ES-I3 (cell line): ENCODE data around the gene B3GAT1.

Experiments
- H3K36me3 ChIP-seq: 2 replicates; pipeline ENCODE4 v1.6.1; 2013; ENCODE audit warnings: mild to moderate bottlenecking, low read length, control low read depth, moderate library complexity; ENCODE audit not compliant: insufficient read depth
- H3K4me1 ChIP-seq: 2 replicates; pipeline ENCODE4 v1.6.1; 2013; ENCODE audit warnings: mild to moderate bottlenecking, control low read depth, low read length; ENCODE audit not compliant: insufficient read depth
- H3K9ac ChIP-seq: 2 replicates; pipeline ENCODE4 v1.6.1; 2013; ENCODE audit warnings: low read depth, mild to moderate bottlenecking, low read length, moderate library complexity
- H3K9me3 ChIP-seq: 2 replicates; pipeline ENCODE4 v1.6.1; 2013; ENCODE audit warnings: mild to moderate bottlenecking, low read length, moderate library complexity; ENCODE audit not compliant: control insufficient read depth, insufficient read depth

The B3GAT1 gene

DNA sequence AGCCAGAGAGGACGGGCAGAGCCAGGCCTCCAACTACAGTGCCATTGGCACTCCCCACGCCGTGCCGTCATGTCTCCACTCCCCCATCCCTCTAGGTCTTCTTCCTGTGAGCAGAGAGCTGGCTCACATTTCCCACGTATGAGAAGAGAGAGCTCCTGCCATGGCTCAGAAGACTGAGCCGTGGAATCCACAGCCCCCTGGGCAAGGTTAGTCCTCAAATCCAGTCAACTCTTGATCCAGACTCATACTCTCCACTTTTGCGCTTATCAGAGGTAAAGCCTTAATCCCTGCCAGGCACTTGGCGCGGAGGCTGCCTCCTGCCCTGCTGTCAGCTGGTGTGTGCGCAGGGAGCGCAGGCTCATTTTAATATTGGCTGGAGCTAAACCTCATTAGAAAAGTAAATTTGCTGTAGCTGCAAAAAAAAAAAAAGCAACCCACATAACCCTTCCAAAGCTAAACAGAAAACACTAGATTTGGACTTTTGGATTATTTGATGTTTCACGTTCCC lies 4.7 kb downstream of the B3GAT1 start:
- Histone ChIP-seq H3K4me1 (peaks cover 12% of the 10 kb centered on the region; the same call in 1 of the 2 replicates), H3K36me3 (no peaks in the 10 kb centered on the region), H3K9me3 (no peaks in the 10 kb centered on the region), H3K9ac (no peak overlapping the region)

DNA sequence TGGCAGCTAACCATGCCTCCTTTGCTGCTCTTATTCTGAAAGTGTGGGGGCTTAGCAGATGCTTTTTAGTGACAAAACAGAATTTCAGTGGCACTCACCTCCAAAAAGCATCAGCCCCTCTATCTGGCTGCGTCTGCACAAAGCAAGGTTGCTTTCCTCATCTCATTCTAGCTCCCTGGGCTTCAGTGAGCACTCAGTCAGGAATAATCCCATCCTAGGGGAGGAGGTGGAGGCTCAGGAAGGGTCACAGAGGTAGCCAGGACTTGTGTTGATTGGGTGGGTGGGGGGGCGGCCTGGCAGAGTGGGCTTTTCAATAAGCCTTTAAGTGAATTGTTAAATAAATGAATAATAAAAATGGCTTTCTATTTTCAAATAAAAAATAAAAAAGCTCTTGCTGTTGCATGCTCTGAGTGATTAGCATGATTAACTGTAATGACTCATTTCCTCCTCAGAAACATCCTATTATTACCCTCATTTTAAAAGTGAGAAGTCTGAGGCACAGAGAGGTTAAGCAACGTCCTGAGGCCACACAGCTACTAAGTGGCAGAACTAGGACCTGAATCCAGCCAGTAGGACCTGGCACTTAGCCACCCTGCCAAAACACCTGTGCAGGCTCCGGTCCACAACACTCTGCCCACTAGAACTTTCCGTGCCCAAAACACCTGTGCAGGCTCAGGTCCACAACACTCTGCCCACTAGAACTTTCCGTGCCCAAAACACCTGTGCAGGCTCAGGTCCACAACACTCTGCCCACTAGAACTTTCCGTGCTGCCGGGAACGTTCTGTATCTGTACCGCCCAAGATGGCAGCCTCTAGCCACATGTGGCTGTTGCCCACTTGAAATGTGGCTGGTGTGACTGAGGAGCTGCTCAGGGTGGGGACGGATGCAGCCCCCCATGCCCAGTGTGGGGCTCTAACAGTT lies 5.5 kb downstream of the B3GAT1 start:
- Histone ChIP-seq H3K9ac (no peak overlapping the region), H3K36me3 (no peaks in the 10 kb centered on the region), H3K4me1 (peaks cover 12% of the 10 kb centered on the region; the same call in 1 of the 2 replicates), H3K9me3 (no peaks in the 10 kb centered on the region)

DNA sequence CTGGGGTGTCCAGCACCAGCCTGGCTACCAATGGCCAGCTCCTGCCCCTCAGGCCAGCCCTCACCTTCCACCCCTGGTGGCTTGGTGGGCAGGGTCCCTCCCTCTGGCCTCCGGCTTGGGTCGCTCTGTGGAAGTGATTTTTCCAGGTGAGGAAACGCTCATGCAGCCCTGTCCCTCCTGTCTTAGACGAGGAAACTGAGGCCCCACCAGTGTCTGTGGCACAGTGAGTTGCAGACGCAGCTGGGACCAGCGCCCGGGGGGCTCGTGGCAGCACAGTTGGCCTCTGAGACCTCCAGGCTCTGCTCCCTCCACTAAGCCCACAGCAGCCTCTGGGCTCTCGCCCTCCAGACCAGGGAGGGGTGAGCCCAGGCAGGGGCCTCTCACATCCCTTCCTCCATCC lies 6.2 kb downstream of the B3GAT1 start:
- H3K9ac ChIP-seq: no peak overlapping the region
- H3K4me1 ChIP-seq: peaks cover 12% of the 10 kb centered on the region; the same call in 1 of the 2 replicates
- no peaks in the 10 kb centered on the region for H3K36me3 ChIP-seq
- H3K9me3 ChIP-seq: no peaks in the 10 kb centered on the region

DNA sequence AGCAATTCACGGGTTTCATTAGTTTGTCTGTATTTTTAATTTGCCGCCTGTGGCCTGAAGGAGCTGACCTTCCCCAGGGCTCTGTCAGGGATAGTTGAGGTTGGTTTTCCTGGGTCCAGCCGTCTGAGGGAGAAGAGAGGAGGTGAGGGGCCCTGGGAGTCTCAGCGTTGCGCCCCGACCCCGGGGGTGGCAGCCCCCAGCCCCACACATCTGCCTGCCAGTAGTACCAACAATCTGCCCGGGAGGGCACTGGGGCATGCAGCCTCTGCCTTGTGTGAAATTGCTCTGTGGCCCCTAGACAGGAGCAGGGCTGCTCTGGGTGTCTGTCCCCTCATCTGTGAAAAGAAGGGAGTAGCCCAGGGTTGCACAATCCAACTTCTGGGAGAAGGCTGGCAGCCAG lies 6.6 kb downstream of the B3GAT1 start:
- Histone ChIP-seq H3K36me3 (no peaks in the 10 kb centered on the region), H3K9ac (no peak overlapping the region), H3K4me1 (peaks cover 12% of the 10 kb centered on the region; the same call in 1 of the 2 replicates), H3K9me3 (no peaks in the 10 kb centered on the region)

DNA sequence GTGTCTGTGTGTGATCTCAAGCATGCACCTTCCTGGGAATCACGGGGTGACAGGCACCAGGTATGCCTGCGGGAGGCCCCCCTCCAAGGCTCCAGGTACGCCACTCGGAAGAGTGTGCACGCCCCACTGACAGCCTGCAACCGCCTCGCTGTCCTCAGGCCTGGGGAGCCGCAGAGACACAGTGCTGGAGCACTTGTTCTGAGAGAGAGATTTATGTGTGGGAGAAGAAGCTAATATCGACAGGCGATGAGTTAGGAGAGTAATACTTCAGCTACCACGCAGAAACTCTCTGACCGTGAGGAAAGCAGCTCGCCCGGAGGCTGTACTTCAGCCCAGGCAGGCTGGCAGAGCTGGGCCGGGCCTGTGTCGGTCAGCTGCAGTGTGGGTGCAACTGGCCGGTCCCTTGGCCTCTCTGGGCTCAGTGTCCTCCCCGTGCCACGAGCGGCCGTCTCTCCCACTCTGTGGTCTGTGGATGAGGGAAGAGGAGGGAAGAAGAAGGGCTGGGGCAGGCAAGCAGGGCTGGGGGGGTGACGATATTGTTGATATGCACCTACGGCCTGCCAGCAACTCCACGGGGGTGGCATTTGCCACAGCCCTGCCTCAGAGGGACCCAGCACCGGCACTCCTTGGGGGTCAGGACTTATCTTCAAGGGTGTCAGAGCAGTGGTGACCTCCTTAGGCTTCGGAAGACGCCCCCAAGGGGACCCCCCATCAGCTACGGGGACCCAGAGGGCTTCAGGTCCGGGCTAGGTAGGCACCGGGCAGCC lies 7.3 kb downstream of the B3GAT1 start:
- Histone ChIP-seq H3K9me3 (no peaks in the 10 kb centered on the region), H3K36me3 (no peaks in the 10 kb centered on the region), H3K4me1 (peaks cover 9% of the 10 kb centered on the region; the same call in 1 of the 2 replicates)

DNA sequence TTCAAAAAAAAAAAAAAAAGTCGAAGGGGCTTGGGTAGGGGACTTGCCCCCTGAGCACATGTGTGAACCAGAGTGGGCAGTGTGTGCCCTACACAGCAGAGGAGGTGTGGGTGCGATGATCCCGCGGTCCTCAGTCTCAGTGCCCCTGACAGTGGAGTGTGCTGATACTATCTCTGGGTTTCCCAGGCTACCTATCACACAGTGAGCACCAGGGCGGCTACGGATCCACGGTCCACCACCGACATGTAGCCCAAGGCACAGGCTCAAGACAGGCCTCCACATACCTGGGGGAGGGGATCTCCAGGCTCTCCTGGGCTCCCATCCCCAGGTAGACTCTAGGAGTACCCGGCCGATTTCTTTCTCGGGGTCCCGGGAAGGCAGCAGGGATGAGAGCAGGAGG lies 9.1 kb downstream of the B3GAT1 start:
- Histone ChIP-seq H3K4me1 (peaks cover 7% of the 10 kb centered on the region; the same call in 1 of the 2 replicates), H3K36me3 (no peaks in the 10 kb centered on the region), H3K9me3 (no peaks in the 10 kb centered on the region)

More for the DNA sequence above, 7.3 kb downstream of the B3GAT1 start:
- no peak overlapping the region for H3K9ac ChIP-seq

DNA sequence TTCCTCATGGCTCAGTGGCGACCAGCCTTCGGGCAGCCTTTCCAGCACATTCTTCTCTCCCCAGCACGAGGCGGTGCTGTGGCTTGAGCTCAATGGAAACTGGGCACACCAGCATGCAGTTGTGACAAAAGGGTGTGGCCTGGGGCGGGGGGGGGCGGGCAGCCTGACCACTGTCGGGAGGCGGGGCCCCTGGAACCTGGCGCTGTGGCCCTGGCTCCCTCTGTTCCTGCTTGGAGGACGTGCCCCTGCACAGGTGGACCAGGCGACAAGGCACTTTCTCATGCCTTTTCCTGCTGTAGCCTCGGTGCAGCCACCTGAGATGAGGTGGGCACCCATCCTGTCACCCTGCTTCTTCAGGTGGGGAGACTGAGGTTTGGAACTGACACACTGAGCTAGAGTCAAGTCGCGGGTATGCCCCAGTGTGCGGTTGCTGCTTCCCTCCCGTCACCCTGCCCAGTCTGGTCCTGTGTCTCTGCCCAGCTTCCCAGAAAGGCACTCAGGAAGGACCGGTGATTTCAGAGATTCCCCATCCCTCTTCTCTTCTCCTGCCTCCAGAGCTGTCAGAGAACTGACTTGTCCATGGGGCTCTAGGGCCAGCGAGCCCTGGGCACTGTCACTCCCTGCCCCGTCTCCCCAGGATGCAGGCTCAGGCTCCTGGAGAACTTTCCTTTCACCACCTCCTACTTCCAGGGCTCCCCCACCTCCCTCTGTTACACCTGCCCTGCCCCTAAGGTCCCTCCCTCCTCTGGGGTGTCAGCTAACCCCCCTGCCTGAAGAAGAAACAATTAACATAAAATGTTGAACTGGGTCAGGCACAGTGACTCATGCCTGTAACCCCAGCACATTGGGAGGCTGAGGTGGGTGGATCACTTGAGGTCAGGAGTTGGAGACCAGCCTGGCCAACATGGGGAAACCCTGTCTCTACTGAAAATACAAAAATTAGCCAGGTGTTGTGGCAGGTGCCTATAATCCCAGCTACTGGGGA lies 9.9 kb downstream of the B3GAT1 start:
- no peaks in the 10 kb centered on the region for H3K36me3 ChIP-seq
- no peak overlapping the region for H3K9ac ChIP-seq
- H3K9me3 ChIP-seq: no peaks in the 10 kb centered on the region
- H3K4me1 ChIP-seq: peaks cover 2% of the 10 kb centered on the region; the same call in 1 of the 2 replicates

More for the DNA sequence above, 9.1 kb downstream of the B3GAT1 start:
- H3K9ac ChIP-seq: no peak overlapping the region

DNA sequence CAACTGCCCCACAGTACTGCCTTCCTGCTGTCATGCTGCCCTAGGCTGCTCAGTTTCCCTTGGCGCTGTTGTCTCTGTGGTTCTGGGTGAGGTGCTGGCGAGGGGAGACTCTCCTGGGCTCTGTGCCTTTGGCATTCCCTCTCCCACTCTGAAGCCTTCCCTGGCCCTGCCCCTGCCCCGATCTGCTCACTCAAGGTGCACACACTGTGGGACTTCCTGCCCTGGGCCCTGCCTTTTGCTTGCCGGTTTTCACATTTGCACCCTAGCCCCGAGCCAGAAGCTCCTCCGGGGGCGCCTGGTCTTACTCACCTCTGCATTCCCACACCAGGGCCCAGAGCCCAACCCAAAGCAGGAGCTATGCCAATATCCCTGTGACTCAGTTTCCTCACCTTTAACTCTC lies 12.0 kb downstream of the B3GAT1 start:
- Histone ChIP-seq H3K9ac (no peak overlapping the region), H3K4me1 (no peaks in the 10 kb centered on the region; the same call in 1 of the 2 replicates), H3K9me3 (no peaks in the 10 kb centered on the region), H3K36me3 (no peaks in the 10 kb centered on the region)

DNA sequence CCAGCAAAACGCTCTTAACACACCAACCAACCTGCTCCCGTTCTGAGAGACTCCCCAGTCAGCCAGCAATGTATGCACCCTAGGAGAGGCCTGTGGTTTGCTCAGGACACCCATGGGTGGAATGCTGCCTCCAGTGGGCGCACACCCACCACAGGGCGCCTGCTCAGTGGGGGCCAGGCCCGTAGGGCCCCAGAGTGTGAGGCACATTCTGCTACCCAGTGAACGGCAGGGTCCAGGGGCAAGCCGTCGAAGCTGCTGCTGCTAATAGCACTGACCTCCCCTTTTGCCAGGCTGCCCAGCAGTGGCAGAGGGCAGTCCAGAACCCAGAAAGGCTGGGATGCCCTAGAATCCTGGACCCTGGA lies 12.8 kb downstream of the B3GAT1 start:
- Histone ChIP-seq H3K9ac (no peak overlapping the region), H3K4me1 (no peaks in the 10 kb centered on the region; the same call in 1 of the 2 replicates), H3K36me3 (no peaks in the 10 kb centered on the region), H3K9me3 (no peaks in the 10 kb centered on the region)

DNA sequence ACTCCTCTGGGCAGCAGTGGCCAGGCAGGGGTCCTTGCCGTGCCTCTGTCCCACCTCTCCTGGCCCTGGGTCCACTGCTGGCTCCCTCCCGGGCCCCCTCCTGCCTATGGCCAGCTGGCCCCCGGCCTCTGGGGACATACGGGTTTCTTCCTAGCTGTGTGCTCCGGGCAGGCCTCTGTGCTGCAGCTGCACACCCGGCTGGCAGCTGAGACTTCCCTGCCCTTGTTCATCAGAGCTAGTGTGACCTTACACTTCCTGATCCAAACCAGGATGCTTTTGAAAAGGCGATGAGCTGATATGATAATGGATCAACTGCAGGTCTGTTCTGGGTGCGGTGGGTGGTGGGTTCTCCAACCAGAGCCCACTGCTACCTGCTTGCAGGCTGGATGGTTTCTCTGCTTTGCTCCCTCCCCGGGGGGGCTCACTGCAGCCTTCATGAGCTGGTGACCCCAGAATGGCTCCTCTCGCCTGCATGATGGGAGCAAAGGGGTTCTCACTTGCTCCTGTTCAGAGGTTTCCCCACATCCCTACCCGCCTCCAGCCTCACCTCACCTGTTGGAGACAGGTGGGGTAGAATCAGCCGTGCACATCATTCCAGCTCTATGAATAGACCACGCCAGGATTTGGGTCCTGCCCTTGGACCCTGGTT lies 13.3 kb downstream of the B3GAT1 start:
- H3K4me1 ChIP-seq: no peaks in the 10 kb centered on the region; the same call in 1 of the 2 replicates
- H3K9ac ChIP-seq: no peak overlapping the region
- H3K9me3 ChIP-seq: no peaks in the 10 kb centered on the region
- H3K36me3 ChIP-seq: no peaks in the 10 kb centered on the region

DNA sequence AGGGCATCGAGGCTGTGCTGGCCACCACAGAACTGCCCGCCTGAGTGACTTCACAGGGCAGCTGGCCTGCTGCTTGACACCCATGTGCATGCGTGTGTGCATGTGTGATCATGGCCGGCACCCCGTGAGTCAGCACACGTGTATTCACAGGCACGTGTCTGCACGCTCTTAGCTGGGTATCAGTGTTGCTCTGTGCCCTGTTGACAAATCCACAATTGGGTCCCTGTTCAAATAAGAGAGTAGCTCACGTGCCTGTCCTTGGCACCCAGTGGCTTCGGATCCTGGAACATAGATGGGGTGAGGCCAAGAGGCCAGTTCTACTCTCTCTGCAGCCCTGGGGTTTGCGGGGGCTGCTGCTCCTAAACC lies 14.0 kb downstream of the B3GAT1 start:
- Histone ChIP-seq H3K9ac (no peak overlapping the region), H3K9me3 (no peaks in the 10 kb centered on the region), H3K4me1 (no peaks in the 10 kb centered on the region; the same call in 1 of the 2 replicates), H3K36me3 (no peaks in the 10 kb centered on the region)

DNA sequence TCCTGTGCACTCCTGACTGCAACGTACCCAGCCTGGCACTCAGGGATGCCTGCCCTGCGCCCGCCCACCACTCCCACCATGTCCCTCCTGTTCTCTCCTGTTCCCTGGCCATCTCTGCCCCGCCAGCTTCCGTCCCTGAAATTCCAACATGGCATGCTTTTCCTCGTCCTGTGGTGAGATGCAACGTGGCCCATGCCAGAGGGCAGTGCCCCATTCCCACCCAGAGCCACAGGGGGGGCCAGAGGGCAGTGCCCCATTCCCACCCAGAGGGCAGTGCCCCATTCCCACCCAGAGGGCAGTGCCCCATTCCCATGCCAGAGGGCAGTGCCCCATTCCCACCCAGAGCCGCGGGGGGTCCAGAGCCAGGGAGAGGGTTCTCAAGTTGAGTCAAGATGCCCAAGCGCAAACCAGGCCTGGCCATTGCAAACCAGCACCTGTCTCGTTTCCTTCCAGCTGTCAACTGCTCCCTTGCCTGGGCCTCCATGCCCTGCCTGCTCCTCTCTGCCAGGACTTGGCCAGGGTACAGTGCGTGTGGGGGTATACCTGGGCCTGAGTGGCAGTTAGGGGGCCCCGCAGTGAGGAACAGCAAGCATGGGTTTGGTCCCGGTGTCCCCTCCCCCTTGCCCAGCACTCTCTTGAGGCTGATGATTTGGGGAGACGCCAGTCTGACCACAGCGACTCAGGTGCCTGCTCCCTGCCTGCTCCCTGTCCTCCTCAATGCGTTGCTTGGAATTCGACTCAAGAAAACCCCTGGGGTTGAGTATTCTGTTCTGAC lies 14.6 kb downstream of the B3GAT1 start:
- no peak overlapping the region for H3K9ac ChIP-seq
- no peaks in the 10 kb centered on the region for H3K9me3 ChIP-seq
- no peaks in the 10 kb centered on the region for H3K36me3 ChIP-seq
- no peaks in the 10 kb centered on the region; the same call in 1 of the 2 replicates for H3K4me1 ChIP-seq

DNA sequence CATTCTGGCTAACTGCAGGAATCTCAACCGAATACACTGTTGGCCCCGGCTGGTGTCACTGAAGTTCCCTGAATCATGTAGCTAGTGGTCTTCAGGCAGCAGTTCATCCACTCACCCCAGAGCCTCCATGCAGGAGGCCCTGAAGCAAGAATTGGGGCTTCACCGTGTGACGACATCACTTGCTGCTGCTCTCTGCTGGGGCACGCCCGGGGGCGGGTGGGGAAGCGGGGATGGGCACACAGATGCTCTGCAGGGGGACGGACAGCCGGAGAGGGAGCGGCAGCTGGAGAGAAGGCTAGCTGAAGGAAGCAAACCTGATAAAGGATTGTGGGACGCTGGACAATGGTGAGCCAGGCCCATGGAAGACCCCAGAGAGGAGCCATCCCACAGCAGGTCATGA lies 17.0 kb downstream of the B3GAT1 start:
- Histone ChIP-seq H3K9ac (no peak overlapping the region), H3K4me1 (no peaks in the 10 kb centered on the region), H3K36me3 (no peaks in the 10 kb centered on the region), H3K9me3 (no peaks in the 10 kb centered on the region)
